HL-60 (cell line): Measurements from ENCODE around the gene TBX20.

Experiments used
- DNase-seq, 2 experiments: peaks; one replicate each; pipeline ENCODE4 v3.0.0-alpha.2; 2010 to 2020; ENCODE audit warnings: low read depth in 1 of 2, low spot score in 1 of 2
- H3K27ac ChIP-seq: fragments of 250-450 bp; sonication (Bioruptor Pico); replicated peaks from 2 replicates; pipeline ENCODE4 v1.5.1; 2020; ENCODE audit warnings: mild to moderate bottlenecking, moderate library complexity
- H3K27me3 ChIP-seq: fragments of 250-450 bp; sonication (Bioruptor Pico); 2 replicates; pipeline ENCODE4 v1.5.1; 2021; ENCODE audit warnings: mild to moderate bottlenecking, moderate library complexity; ENCODE audit not compliant: insufficient read depth, poor library complexity, severe bottlenecking
- H3K4me3 ChIP-seq: replicated peaks from 2 replicates; pipeline ENCODE4 v1.5.1; 2011; ENCODE audit warnings: mild to moderate bottlenecking, control low read depth, low read length; ENCODE audit not compliant: insufficient read depth
- GABPA ChIP-seq: IDR thresholded peaks from 2 replicates; pipeline ENCODE4 v1.6.1; 2012; ENCODE audit warnings: low read depth
- POLR2AphosphoS5 ChIP-seq: IDR thresholded peaks from 2 replicates; pipeline ENCODE4 v1.6.1; 2012; ENCODE audit warnings: low read depth
- SPI1 ChIP-seq: IDR thresholded peaks from 2 replicates; pipeline ENCODE4 v1.6.1; 2012; ENCODE audit warnings: low read depth, mild to moderate bottlenecking, borderline replicate concordance
- long read RNA-seq: library from polyadenylated mRNA; unstranded; transcript quantifications from one replicate; pipeline ENCODE4 v2.0.0, GENCODE V29; 2020
- TF ChIP-seq, protein P1 (sequence below): IDR thresholded peaks from 2 replicates; pipeline ENCODE4 v1.6.1; 2012; ENCODE audit warnings: low read depth; ENCODE audit not compliant: insufficient replicate concordance
- TF ChIP-seq, protein P2 (sequence below): IDR thresholded peaks from one replicate; pipeline ENCODE4 v1.5.1; 2011; ENCODE audit warnings: low read length, control low read depth, inconsistent platforms; ENCODE audit not compliant: insufficient read depth

TBX20 gene, protein sequence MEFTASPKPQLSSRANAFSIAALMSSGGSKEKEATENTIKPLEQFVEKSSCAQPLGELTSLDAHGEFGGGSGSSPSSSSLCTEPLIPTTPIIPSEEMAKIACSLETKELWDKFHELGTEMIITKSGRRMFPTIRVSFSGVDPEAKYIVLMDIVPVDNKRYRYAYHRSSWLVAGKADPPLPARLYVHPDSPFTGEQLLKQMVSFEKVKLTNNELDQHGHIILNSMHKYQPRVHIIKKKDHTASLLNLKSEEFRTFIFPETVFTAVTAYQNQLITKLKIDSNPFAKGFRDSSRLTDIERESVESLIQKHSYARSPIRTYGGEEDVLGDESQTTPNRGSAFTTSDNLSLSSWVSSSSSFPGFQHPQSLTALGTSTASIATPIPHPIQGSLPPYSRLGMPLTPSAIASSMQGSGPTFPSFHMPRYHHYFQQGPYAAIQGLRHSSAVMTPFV
- long read RNA-seq: 0 reads

DNA sequence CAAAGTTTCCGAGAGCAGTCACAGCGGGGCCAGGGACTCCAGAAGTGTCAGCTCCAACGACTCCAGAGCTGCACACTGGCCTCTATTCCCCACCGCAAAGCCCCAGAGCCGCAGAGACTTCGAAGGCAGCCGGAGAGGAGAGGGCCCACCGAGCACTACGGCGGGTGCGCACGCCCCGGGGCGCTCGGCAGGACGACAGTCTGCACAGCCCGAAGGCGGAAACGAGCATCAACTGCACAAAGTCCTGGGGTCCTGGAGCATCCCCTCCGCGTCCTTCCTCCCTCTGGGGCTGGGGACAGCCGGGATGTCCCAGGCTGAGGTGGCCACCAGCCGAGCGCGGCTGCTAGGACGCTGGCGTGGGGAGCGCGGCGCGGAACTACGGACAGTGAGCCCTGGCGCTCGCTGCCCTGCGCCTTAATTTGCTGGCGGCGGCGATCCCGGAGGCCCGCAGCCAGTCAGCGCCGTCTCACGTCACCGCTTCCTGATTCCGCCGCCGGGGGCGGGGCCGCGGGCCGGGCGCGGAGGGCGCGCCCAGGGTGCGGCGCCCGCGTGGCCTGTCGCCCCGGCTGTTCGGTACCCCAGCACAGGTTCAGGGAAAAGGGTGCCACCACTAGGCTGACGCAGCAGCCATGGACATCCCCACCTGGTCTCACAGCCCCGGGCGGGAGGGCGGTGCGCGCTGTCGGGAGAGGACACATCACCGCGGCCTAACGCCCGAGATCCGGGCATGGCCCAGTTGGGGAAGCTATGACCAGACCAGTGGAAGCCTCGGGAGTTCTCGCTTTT is at the start of gene TBX20:
Gene TBX20 (minus strand): TSS at position 391 of the 786 bp plus-strand sequence. CDS start 480 bp downstream, outside the sequence.
- Histone ChIP-seq H3K27me3 (peaks cover 60% of the 10 kb centered on the region), H3K27ac (no peak within 1 kb of the TSS), H3K4me3 (peak within 1 kb of the TSS; percentile 30)
- TF ChIP-seq SPI1: no peak
- TF ChIP-seq, protein P1, sequence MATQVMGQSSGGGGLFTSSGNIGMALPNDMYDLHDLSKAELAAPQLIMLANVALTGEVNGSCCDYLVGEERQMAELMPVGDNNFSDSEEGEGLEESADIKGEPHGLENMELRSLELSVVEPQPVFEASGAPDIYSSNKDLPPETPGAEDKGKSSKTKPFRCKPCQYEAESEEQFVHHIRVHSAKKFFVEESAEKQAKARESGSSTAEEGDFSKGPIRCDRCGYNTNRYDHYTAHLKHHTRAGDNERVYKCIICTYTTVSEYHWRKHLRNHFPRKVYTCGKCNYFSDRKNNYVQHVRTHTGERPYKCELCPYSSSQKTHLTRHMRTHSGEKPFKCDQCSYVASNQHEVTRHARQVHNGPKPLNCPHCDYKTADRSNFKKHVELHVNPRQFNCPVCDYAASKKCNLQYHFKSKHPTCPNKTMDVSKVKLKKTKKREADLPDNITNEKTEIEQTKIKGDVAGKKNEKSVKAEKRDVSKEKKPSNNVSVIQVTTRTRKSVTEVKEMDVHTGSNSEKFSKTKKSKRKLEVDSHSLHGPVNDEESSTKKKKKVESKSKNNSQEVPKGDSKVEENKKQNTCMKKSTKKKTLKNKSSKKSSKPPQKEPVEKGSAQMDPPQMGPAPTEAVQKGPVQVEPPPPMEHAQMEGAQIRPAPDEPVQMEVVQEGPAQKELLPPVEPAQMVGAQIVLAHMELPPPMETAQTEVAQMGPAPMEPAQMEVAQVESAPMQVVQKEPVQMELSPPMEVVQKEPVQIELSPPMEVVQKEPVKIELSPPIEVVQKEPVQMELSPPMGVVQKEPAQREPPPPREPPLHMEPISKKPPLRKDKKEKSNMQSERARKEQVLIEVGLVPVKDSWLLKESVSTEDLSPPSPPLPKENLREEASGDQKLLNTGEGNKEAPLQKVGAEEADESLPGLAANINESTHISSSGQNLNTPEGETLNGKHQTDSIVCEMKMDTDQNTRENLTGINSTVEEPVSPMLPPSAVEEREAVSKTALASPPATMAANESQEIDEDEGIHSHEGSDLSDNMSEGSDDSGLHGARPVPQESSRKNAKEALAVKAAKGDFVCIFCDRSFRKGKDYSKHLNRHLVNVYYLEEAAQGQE: no peak
- TF ChIP-seq POLR2AphosphoS5: no peak
- TF ChIP-seq GABPA: no peak
- TF ChIP-seq, protein P2, sequence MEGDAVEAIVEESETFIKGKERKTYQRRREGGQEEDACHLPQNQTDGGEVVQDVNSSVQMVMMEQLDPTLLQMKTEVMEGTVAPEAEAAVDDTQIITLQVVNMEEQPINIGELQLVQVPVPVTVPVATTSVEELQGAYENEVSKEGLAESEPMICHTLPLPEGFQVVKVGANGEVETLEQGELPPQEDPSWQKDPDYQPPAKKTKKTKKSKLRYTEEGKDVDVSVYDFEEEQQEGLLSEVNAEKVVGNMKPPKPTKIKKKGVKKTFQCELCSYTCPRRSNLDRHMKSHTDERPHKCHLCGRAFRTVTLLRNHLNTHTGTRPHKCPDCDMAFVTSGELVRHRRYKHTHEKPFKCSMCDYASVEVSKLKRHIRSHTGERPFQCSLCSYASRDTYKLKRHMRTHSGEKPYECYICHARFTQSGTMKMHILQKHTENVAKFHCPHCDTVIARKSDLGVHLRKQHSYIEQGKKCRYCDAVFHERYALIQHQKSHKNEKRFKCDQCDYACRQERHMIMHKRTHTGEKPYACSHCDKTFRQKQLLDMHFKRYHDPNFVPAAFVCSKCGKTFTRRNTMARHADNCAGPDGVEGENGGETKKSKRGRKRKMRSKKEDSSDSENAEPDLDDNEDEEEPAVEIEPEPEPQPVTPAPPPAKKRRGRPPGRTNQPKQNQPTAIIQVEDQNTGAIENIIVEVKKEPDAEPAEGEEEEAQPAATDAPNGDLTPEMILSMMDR: no peak
- DNase-seq: peak in 1 of 2 experiments; percentile 38

DNA sequence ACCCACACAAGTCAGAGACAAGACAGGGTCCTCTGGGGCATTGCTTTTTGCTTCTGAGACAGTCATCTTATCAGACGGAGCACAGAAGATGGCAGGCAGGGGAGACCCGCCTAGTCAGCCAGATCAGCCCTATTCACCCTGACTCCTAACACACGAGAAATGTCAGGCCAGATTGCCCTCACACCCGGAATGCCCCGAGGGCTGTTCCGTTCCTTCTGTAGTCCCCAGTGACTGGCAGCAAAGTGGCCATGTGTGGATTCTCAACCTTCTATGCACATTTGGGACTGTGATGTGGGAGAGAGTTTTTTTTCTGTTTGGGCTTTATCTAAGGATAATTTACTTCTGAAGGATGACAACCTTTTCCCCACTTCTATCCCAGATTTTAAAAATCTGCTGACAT is 35.5 kb upstream of the TBX20 start:
- no peaks in the 10 kb centered on the region for H3K27me3 ChIP-seq
- DNase-seq: no peak
- no peak overlapping the region for H3K27ac ChIP-seq
- TF ChIP-seq, protein P2: no peak
- TF ChIP-seq SPI1 (no peak), POLR2AphosphoS5 (no peak), GABPA (no peak)
- TF ChIP-seq, protein P1: no peak
- H3K4me3 ChIP-seq: no peak overlapping the region

DNA sequence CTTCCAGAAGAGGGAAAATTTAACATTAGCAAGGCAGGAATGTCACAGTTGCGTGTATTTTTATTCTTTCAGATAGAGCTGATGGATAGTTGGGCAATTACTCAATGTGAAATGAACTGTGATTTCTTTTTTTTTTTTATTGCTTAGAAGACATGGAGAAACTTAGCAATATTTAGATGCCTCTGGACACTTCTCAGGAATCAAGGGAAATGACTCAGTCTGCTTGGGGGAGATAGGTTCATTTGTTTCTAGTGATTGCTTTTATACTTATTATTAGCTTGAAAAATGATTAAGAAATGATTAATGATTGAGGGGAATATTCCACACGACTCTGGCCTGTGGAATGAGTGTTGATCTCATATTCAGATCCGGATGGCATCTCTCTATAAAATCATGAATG is 33.1 kb upstream of the TBX20 start:
- DNase-seq: no peak
- Histone ChIP-seq H3K27ac (no peak overlapping the region), H3K27me3 (peaks cover 2% of the 10 kb centered on the region), H3K4me3 (no peak overlapping the region)
- TF ChIP-seq, protein P2: no peak
- no peak for TF ChIP-seq SPI1
- TF ChIP-seq POLR2AphosphoS5: no peak
- TF ChIP-seq, protein P1: no peak
- TF ChIP-seq GABPA: no peak
